Keratinocyte (primary cell): ENCODE data around the gene PIP4P1. TPM values are rescaled to one million over a fixed set of nuclear protein-coding genes. Genes with fewer than 3 reads are reported as not detected.

Experiments used
- DNase-seq: peaks from one replicate; pipeline ENCODE4 v3.0.0-alpha.2; 2011; ENCODE audit warnings: low read depth, missing footprints, low spot score
- FAIRE-seq: peaks from 2 replicates; lab custom pipeline; 2011; peaks lifted over from hg19 to GRCh38; lab: Jason Lieb, UNC
- H2AFZ ChIP-seq: 2 replicates; pipeline ENCODE4 v1.6.0; 2012; ENCODE audit warnings: low read length, control low read depth, inconsistent platforms; ENCODE audit not compliant: control insufficient read depth
- H3K27ac ChIP-seq: 2 replicates; pipeline ENCODE4 v1.5.1; 2011; ENCODE audit warnings: low read length; ENCODE audit not compliant: control insufficient read depth, insufficient read depth
- H3K27me3 ChIP-seq: 3 replicates; pipeline ENCODE4 v1.6.0; 2011; ENCODE audit warnings: low read length; ENCODE audit not compliant: control insufficient read depth, insufficient read depth; ENCODE audit errors: extremely low read depth
- H3K36me3 ChIP-seq, 2 experiments: 2 replicates in 1 of 2; 3 replicates in 1 of 2; pipeline ENCODE4 v1.5.1; 2011; ENCODE audit warnings: low read length in 2 of 2, mild to moderate bottlenecking in 1 of 2; ENCODE audit not compliant: control insufficient read depth in 2 of 2, insufficient read depth in 2 of 2; ENCODE audit errors: extremely low read depth in 1 of 2
- H3K4me1 ChIP-seq: 3 replicates; pipeline ENCODE4 v1.5.1; 2011; ENCODE audit warnings: low read length; ENCODE audit not compliant: control insufficient read depth, insufficient read depth; ENCODE audit errors: extremely low read depth
- H3K4me2 ChIP-seq: 3 replicates; pipeline ENCODE4 v1.6.0; 2011; ENCODE audit warnings: low read depth, low read length; ENCODE audit not compliant: control insufficient read depth, insufficient read depth; ENCODE audit errors: extremely low read depth
- H3K4me3 ChIP-seq, 3 experiments: fragments of 200-600 bp in 1 of 3; sonication (generic) in 1 of 3; 2 replicates in 2 of 3; 3 replicates in 1 of 3; pipeline ENCODE4 v1.5.1; 2011 to 2016; ENCODE audit warnings: low read length in 3 of 3, mild to moderate bottlenecking in 3 of 3, control low read depth in 2 of 3, inconsistent platforms in 1 of 3, low read depth in 1 of 3, mixed read lengths in 1 of 3, mixed run types in 1 of 3, moderate library complexity in 1 of 3; ENCODE audit not compliant: control insufficient read depth in 2 of 3, insufficient read depth in 2 of 3; ENCODE audit errors: extremely low read depth in 1 of 3
- H3K79me2 ChIP-seq: 2 replicates; pipeline ENCODE4 v1.6.0; 2012; ENCODE audit warnings: low read length; ENCODE audit not compliant: control insufficient read depth, insufficient read depth
- H3K9ac ChIP-seq: 3 replicates; pipeline ENCODE4 v1.6.0; 2011; ENCODE audit warnings: low read length; ENCODE audit not compliant: control insufficient read depth, insufficient read depth; ENCODE audit errors: extremely low read depth
- H3K9me1 ChIP-seq: 3 replicates; pipeline ENCODE4 v1.6.0; 2011; ENCODE audit warnings: low read length; ENCODE audit not compliant: control insufficient read depth, insufficient read depth; ENCODE audit errors: extremely low read depth
- H3K9me3 ChIP-seq: 2 replicates; pipeline ENCODE4 v1.5.1; 2012; ENCODE audit warnings: low read depth, low read length; ENCODE audit not compliant: control insufficient read depth
- H4K20me1 ChIP-seq: 3 replicates; pipeline ENCODE4 v1.6.0; 2011; ENCODE audit warnings: low read length; ENCODE audit not compliant: control insufficient read depth, insufficient read depth; ENCODE audit errors: extremely low read depth
- CTCF ChIP-seq, 3 experiments: IDR thresholded peaks in 1 of 3; conservative IDR thresholded peaks in 1 of 3; optimal IDR thresholded peaks in 1 of 3; 2 replicates in 2 of 3; 3 replicates in 1 of 3; pipeline versions ENCODE3 to v1.5.1; 2011; ENCODE audit warnings: low read length in 3 of 3, mild to moderate bottlenecking in 3 of 3, moderate library complexity in 2 of 3, control low read depth in 1 of 3, inconsistent platforms in 1 of 3; ENCODE audit not compliant: insufficient read depth in 2 of 3; ENCODE audit errors: extremely low read depth in 1 of 3
- EZH2 ChIP-seq: IDR thresholded peaks from one replicate; pipeline ENCODE4 v1.6.1; 2012; ENCODE audit warnings: inconsistent platforms, mild to moderate bottlenecking, low read length, moderate library complexity
- dilution Hi-C: fragments of 300-500 bp; cut with MboI; formaldehyde crosslinking; loops from one replicate; pipeline ENCODE4 v1.7.0; 2020; ENCODE audit warnings: low sequenced_read_pairs; ENCODE audit not compliant: extremely low pct_ligation_motif_present
- polyA plus RNA-seq, 5 experiments: library from polyadenylated mRNA; depleted of rRNA in 3 of 5; stranded (reverse) in 3 of 5; stranded (forward) in 1 of 5; unstranded in 1 of 5; fragments of >200 nt; gene quantifications; 1 replicate in 1 of 5; 2 replicates in 3 of 5; 3 replicates in 1 of 5; pipeline versions ENCODE4 v1.2.1 to v1.2.3, GENCODE V29; 2011 to 2012; ENCODE audit warnings: missing spikeins in 2 of 5, low read depth in 1 of 5, low replicate concordance in 1 of 5

The PIP4P1 gene
- polyA plus RNA-seq, 1 donor (not counting 4 experiments of a cell fraction or from before 2014, with no cell fraction given), result 35.6 TPM

- Histone ChIP-seq H3K36me3 (peaks cover 12 to 33% of the 10 kb centered on the region in 2 experiments), H3K4me2 (peak overlapping the region; percentile 92), H3K9me1 (no peaks in the 10 kb centered on the region), H3K27ac (peak overlapping the region; percentile 91), H3K27me3 (no peaks in the 10 kb centered on the region), H3K9ac (peak overlapping the region; percentile 97), H2AFZ (peak overlapping the region; percentile 66), H3K9me3 (no peaks in the 10 kb centered on the region), H4K20me1 (peaks cover 7% of the 10 kb centered on the region), H3K79me2 (peaks cover 50% of the 10 kb centered on the region), H3K4me1 (peaks cover 18% of the 10 kb centered on the region), H3K4me3 (peak overlapping the region; percentile 79 to 93 (median 87))
- dilution Hi-C loops, result no loop called here
- DNase-seq, result no peak
- peak; percentile 76 for FAIRE-seq
- no peak for TF ChIP-seq EZH2
- TF ChIP-seq CTCF (optimal IDR thresholded peaks at IDR 0.05 in 1 of 3, IDR thresholded peaks at IDR 0.05 in 1 of 3, conservative IDR thresholded peaks at IDR 0.05 in 1 of 3; ENCODE audit: extremely low read depth in 1 of 3, insufficient read depth in 2 of 3, low read length in 3 of 3), result no peak
These were observed 8.8 kb upstream of the PIP4P1 start for GRCh38 chr14:20469890-20470602.

- no peaks in the 10 kb centered on the region for H3K9me1 ChIP-seq
- H3K4me2 ChIP-seq, result peak within 1 kb of the TSS; percentile 92
- H3K27me3 ChIP-seq, result no peaks in the 10 kb centered on the region
- H3K9ac ChIP-seq, result peak within 1 kb of the TSS; percentile 97
- TF ChIP-seq EZH2, result no peak
- TF ChIP-seq CTCF (optimal IDR thresholded peaks at IDR 0.05 in 1 of 3, IDR thresholded peaks at IDR 0.05 in 1 of 3, conservative IDR thresholded peaks at IDR 0.05 in 1 of 3; ENCODE audit: extremely low read depth in 1 of 3, insufficient read depth in 2 of 3, low read length in 3 of 3), result peak in 1 of 3 experiments; percentile 12
- H3K36me3 ChIP-seq, result peaks cover 10 to 27% of the 10 kb centered on the region in 2 experiments
- peak within 1 kb of the TSS; percentile 91 for H3K27ac ChIP-seq
- dilution Hi-C loops, result no loop called here
- peaks cover 47% of the 10 kb centered on the region for H3K79me2 ChIP-seq
- peak within 1 kb of the TSS; percentile 66 for H2AFZ ChIP-seq
- H4K20me1 ChIP-seq, result peaks cover 5% of the 10 kb centered on the region
- peak; percentile 36 for FAIRE-seq
- H3K9me3 ChIP-seq, result no peaks in the 10 kb centered on the region
- peak within 1 kb of the TSS; percentile 79 to 93 (median 87) for H3K4me3 ChIP-seq
- peaks cover 18% of the 10 kb centered on the region for H3K4me1 ChIP-seq
- DNase-seq, result peak; percentile 74
These were observed 8.1 kb upstream of the PIP4P1 start, which contains the start of gene PNP for GRCh38 chr14:20469242-20469889. TSS of gene PNP (plus strand) at chr14:20469406. CDS start at chr14:20469525, 119 bp downstream.
